K562 (cell line): Measurements from ENCODE around the gene PLCB3. TPM values are rescaled to one million over a fixed set of nuclear protein-coding genes. Genes with fewer than 3 reads are reported as not detected.

ENCODE experiments used
- CCNT2 ChIP-seq: IDR thresholded peaks from 2 replicates; pipeline ENCODE4 v1.6.1; 2011; ENCODE audit warnings: borderline replicate concordance, low read depth, mild to moderate bottlenecking, moderate library complexity, mixed read lengths, low read length; ENCODE audit not compliant: insufficient read length; ENCODE audit errors: extremely low read depth
- DMBX1 ChIP-seq: fragments of 250-450 bp; sonication (Bioruptor Pico); IDR thresholded peaks from 2 replicates; pipeline ENCODE4 v1.8.0; 2022; ENCODE audit warnings: inconsistent platforms, mild to moderate bottlenecking, moderate library complexity, borderline replicate concordance
- HDAC8 ChIP-seq: fragments of 450-650 bp; IDR thresholded peaks from 2 replicates; pipeline ENCODE4 v1.6.1; 2016; ENCODE audit warnings: mild to moderate bottlenecking, missing genetic modification characterization, moderate library complexity, missing compliant biosample characterization
- HDGF ChIP-seq: fragments of 450-650 bp; IDR thresholded peaks from 2 replicates; pipeline ENCODE4 v1.6.1; 2016
- KDM2B ChIP-seq: fragments of 250-450 bp; sonication (Bioruptor Pico); IDR thresholded peaks from 2 replicates; pipeline ENCODE4 v1.8.0; 2021; ENCODE audit warnings: mild to moderate bottlenecking, moderate library complexity
- KDM5B ChIP-seq: fragments of 200-600 bp; sonication (generic); IDR thresholded peaks from 2 replicates; pipeline ENCODE4 v1.6.1; 2012; ENCODE audit warnings: low read depth, mild to moderate bottlenecking, moderate library complexity, low read length, control low read depth, inconsistent platforms; ENCODE audit not compliant: insufficient replicate concordance
- MCM7 ChIP-seq, 2 experiments: fragments of 450-650 bp; IDR thresholded peaks; 2 replicates each; pipeline ENCODE4 v1.6.1; 2016 to 2018
- PHTF2 ChIP-seq: fragments of 250-450 bp; sonication (Bioruptor Pico); IDR thresholded peaks from 2 replicates; pipeline ENCODE4 v1.5.0; 2021; ENCODE audit warnings: mild to moderate bottlenecking
- POLR2AphosphoS5 ChIP-seq: IDR thresholded peaks from 2 replicates; pipeline ENCODE4 v1.6.1; 2011; ENCODE audit warnings: mild to moderate bottlenecking, low read depth, low read length, moderate library complexity; ENCODE audit not compliant: control insufficient read depth, insufficient read depth
- SREBF1 ChIP-seq: fragments of 150-350 bp; IDR thresholded peaks from 2 replicates; pipeline ENCODE4 v1.6.1; 2014; ENCODE audit warnings: antibody characterized with exemption, low read depth, low read length, borderline replicate concordance
- STAT5B ChIP-seq: fragments of 250-450 bp; sonication (Bioruptor Pico); IDR thresholded peaks from 2 replicates; pipeline ENCODE4 v1.8.0; 2021; ENCODE audit warnings: mild to moderate bottlenecking, inconsistent platforms
- TAF15 ChIP-seq: fragments of 200-400 bp; formaldehyde crosslinking; IDR thresholded peaks from 2 replicates; pipeline ENCODE4 v1.6.1; 2017; ENCODE audit warnings: mild to moderate bottlenecking, low read depth, low read length, moderate library complexity
- TEAD4 ChIP-seq, 2 experiments: sonication (generic) in 1 of 2; formaldehyde crosslinking in 1 of 2; IDR thresholded peaks; 2 replicates each; pipeline versions ENCODE4 v1.6.1 to v1.8.0; 2012 to 2022; ENCODE audit warnings: borderline replicate concordance in 1 of 2, inconsistent platforms in 1 of 2, low read length in 1 of 2, mild to moderate bottlenecking in 1 of 2, missing genetic modification reagents in 1 of 2
- XRCC5 ChIP-seq: fragments of 200-400 bp; formaldehyde crosslinking; IDR thresholded peaks from 2 replicates; pipeline ENCODE4 v1.6.1; 2017; ENCODE audit warnings: low read depth, mild to moderate bottlenecking, low read length
- ZNF75A ChIP-seq: fragments of 450-650 bp; formaldehyde crosslinking; IDR thresholded peaks from 2 replicates; pipeline ENCODE4 v1.4.0; 2020; ENCODE audit warnings: mild to moderate bottlenecking
- polyA plus RNA-seq, 8 experiments: library from polyadenylated mRNA; depleted of rRNA in 4 of 8; stranded (reverse) in 5 of 8; unstranded in 3 of 8; fragments of >200 nt; fragmentation: Nextera tagmentation in 2 of 8; fragmentation: Illumina TruSeq in 1 of 8; extraction: Ambion mirVana in 2 of 8; extraction: Trizol in 1 of 8; gene quantifications; 2 replicates each; pipeline versions ENCODE4 v1.2.1 to v1.2.3, GENCODE V29; 2011 to 2014; ENCODE audit warnings: inconsistent platforms in 1 of 8, missing spikeins in 1 of 8
- total RNA-seq, 7 experiments: library from RNA; depleted of rRNA in 6 of 7; stranded (reverse); fragments of >200 nt in 6 of 7; fragmentation: Illumina TruSeq in 2 of 7; extraction: Trizol in 2 of 7; gene quantifications; 2 replicates each; pipeline versions ENCODE4 v1.2.1 to v1.2.3, GENCODE V29; 2011 to 2021; ENCODE audit warnings: low replicate concordance in 1 of 7
- TF ChIP-seq, protein P1 (sequence below): sonication (generic); formaldehyde crosslinking; IDR thresholded peaks from 2 replicates; pipeline ENCODE4 v1.8.1; 2023; ENCODE audit warnings: mild to moderate bottlenecking, missing genetic modification reagents
- TF ChIP-seq, protein P2 (sequence below): sonication (generic); formaldehyde crosslinking; IDR thresholded peaks from 2 replicates; pipeline ENCODE4 v1.8.1; 2022; ENCODE audit warnings: missing genetic modification reagents
- TF ChIP-seq, protein P3 (sequence below): IDR thresholded peaks from 2 replicates; pipeline ENCODE4 v1.6.1; 2012; ENCODE audit warnings: low read depth, low read length, improper control_type of control experiment, borderline replicate concordance
- TF ChIP-seq, protein P4 (sequence below): fragments of 250-450 bp; sonication (Bioruptor Pico); IDR thresholded peaks from 2 replicates; pipeline ENCODE4 v1.4.0; 2020; ENCODE audit warnings: mild to moderate bottlenecking, moderate library complexity, borderline replicate concordance

PLCB3 gene
- total and polyA plus RNA-seq, 9 of the 15 experiments (the other 6 are each of a cell fraction or from before 2014, with no cell fraction given) = 0.31 to 44.8 (median 14.6) TPM

DNA sequence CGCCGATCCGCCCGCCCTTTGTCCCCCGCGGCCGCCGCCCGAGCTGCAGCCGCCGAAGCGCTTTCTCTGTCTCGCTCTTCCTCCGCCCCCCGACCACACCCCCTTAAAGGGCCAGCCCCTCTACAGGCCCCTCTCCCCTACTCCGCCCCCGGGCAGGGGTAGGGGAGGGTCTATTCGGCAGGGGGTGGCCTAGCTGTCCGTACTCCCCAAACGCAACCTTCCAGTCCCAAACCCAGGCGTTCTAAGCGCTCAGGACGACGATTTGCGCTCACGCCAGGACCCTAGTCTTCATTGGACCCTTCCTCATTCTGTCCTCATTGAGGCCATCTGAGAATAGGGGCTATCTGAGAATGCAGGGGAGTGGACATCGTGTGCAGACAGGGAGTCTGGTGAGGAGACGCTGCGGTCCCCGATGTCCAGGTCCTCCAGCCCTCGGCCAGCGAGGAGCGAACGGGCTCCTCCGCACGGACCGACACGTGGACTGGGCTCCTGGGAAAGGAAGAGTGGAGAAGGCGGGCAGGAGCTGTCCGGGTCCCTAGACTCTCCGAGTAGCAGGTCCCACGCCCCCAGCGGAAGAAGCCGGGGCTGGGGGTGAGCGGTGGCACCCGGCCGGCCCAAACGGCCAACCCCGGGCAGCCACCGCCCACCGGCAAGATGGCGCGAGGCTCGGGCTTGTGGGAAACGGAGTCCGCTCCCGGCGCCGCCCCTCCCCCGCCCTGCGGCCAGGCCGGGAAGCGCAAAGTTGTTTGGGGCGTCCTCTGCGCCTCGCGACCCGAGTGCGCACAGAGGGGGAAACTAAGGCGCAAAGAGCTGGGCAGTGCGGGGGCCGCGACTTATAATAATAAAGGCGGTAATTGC is 4.2 kb upstream of the PLCB3 start, which contains the start of gene PPP1R14B (continued):
- TF ChIP-seq KDM5B (peak; percentile 62), HDGF (0 out of 2 replicates have a peak, but pooled peaks have one; percentile 46), POLR2AphosphoS5 (no peak; the same call in 1 of the 2 replicates), HDAC8 (no peak; the same call in 1 of the 2 replicates), KDM2B (CRISPR knock-in tag) (peak; percentile 82; the same call in 1 of the 2 replicates), CCNT2 (peak; percentile 83), XRCC5 (peak; percentile 78; the same call in 1 of the 2 replicates), SREBF1 (no peak), ZNF75A (CRISPR knock-in tag) (no peak), DMBX1 (CRISPR knock-in tag) (no peak; the same call in 1 of the 2 replicates), TAF15 (no peak), STAT5B (CRISPR knock-in tag) (no peak), PHTF2 (no peak), TEAD4 (IDR thresholded peaks at IDR 0.05; ENCODE audit: low read length) (no peak), TEAD4 (CRISPR knock-in tag; IDR thresholded peaks at IDR 0.05; ENCODE audit: borderline replicate concordance) (no peak), MCM7 (IDR thresholded peaks at IDR 0.05) (no peak)
- TF ChIP-seq, protein P1, sequence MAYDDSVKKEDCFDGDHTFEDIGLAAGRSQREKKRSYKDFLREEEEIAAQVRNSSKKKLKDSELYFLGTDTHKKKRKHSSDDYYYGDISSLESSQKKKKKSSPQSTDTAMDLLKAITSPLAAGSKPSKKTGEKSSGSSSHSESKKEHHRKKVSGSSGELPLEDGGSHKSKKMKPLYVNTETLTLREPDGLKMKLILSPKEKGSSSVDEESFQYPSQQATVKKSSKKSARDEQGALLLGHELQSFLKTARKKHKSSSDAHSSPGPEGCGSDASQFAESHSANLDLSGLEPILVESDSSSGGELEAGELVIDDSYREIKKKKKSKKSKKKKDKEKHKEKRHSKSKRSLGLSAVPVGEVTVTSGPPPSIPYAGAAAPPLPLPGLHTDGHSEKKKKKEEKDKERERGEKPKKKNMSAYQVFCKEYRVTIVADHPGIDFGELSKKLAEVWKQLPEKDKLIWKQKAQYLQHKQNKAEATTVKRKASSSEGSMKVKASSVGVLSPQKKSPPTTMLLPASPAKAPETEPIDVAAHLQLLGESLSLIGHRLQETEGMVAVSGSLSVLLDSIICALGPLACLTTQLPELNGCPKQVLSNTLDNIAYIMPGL (CRISPR knock-in tag) = peak; percentile 75; the same call in 1 of the 2 replicates
- TF ChIP-seq, protein P2, sequence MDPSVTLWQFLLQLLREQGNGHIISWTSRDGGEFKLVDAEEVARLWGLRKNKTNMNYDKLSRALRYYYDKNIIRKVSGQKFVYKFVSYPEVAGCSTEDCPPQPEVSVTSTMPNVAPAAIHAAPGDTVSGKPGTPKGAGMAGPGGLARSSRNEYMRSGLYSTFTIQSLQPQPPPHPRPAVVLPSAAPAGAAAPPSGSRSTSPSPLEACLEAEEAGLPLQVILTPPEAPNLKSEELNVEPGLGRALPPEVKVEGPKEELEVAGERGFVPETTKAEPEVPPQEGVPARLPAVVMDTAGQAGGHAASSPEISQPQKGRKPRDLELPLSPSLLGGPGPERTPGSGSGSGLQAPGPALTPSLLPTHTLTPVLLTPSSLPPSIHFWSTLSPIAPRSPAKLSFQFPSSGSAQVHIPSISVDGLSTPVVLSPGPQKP (CRISPR knock-in tag) = no peak
- TF ChIP-seq, protein P3, sequence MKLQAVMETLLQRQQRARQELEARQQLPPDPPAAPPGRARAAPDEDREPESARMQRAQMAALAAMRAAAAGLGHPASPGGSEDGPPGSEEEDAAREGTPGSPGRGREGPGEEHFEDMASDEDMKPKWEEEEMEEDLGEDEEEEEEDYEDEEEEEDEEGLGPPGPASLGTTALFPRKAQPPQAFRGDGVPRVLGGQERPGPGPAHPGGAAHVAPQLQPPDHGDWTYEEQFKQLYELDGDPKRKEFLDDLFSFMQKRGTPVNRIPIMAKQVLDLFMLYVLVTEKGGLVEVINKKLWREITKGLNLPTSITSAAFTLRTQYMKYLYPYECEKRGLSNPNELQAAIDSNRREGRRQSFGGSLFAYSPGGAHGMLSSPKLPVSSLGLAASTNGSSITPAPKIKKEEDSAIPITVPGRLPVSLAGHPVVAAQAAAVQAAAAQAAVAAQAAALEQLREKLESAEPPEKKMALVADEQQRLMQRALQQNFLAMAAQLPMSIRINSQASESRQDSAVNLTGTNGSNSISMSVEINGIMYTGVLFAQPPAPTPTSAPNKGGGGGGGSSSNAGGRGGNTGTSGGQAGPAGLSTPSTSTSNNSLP = no peak
- TF ChIP-seq, protein P4, sequence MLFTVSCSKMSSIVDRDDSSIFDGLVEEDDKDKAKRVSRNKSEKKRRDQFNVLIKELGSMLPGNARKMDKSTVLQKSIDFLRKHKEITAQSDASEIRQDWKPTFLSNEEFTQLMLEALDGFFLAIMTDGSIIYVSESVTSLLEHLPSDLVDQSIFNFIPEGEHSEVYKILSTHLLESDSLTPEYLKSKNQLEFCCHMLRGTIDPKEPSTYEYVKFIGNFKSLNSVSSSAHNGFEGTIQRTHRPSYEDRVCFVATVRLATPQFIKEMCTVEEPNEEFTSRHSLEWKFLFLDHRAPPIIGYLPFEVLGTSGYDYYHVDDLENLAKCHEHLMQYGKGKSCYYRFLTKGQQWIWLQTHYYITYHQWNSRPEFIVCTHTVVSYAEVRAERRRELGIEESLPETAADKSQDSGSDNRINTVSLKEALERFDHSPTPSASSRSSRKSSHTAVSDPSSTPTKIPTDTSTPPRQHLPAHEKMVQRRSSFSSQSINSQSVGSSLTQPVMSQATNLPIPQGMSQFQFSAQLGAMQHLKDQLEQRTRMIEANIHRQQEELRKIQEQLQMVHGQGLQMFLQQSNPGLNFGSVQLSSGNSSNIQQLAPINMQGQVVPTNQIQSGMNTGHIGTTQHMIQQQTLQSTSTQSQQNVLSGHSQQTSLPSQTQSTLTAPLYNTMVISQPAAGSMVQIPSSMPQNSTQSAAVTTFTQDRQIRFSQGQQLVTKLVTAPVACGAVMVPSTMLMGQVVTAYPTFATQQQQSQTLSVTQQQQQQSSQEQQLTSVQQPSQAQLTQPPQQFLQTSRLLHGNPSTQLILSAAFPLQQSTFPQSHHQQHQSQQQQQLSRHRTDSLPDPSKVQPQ (CRISPR knock-in tag) = no peak
